ENCODE data around the gene CCL5.

DNA sequence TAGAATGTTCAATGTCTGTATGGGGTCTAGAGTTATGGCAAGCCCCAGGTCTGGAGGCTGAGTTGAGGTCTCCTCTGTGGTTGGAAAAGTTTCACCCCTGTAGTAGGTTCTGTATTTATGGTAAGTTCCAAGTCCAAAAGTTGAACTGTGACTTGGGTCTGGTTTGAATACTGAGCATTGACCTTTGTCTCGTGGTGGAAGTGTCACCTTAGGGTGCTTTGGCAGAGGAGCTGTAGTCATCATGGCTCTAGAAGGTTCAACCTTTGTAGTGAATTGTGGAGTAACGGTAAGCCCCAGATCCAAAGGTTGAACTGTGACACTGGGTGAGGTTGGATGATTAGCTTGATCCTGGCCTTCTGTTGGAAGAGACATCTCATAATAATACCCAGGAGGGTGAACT lies 32.8 kb upstream of the CCL5 start:
- TF ChIP-seq GATA3 (IDR thresholded peaks at IDR 0.05; ENCODE audit: low read depth, low read length), result no peak
- TF ChIP-seq GATA2 (IDR thresholded peaks at IDR 0.05; ENCODE audit: low read depth, low read length), result no peak

Measured in SH-SY5Y (cell line).